K562 treated with DMSO at 1 percent for 48 hours (cell line): ENCODE results near the gene SRCIN1. TPM values are rescaled to one million over a fixed set of nuclear protein-coding genes. Genes with fewer than 3 reads are reported as not detected.

Experiments
- total RNA-seq: library from RNA; unstranded; fragments of 300-600 nt; gene quantifications from 2 replicates; pipeline ENCODE4 v1.2.3, GENCODE V29; 2022; ENCODE audit warnings: low replicate concordance; ENCODE audit errors: extremely low read depth

The SRCIN1 gene
- not detected in 2 replicates for total RNA-seq

GRCh38 chr17:38605841-38606645, at the start of gene SRCIN1:
TSS of gene SRCIN1 (minus strand) at chr17:38605952. CDS start at chr17:38605705, 247 bp downstream.

Other genes starting within 250 kb of the SRCIN1 start
- not detected in 2 replicates for gene ARHGAP23, start 177.5 kb downstream of the SRCIN1 start, total RNA-seq
- not detected in 2 replicates for gene EPOP, start 69.0 kb upstream of the SRCIN1 start, total RNA-seq
- gene MLLT6, start 99.3 kb upstream of the SRCIN1 start, total RNA-seq, result 113 TPM in 1 of 2 replicates, not detected in the other
- gene CISD3, start 124.4 kb upstream of the SRCIN1 start, total RNA-seq, result not detected in 2 replicates
- gene PCGF2, start 142.4 kb upstream of the SRCIN1 start, total RNA-seq, result not detected in 2 replicates
- 1,392 TPM in 1 of 2 replicates, not detected in the other for gene PSMB3, start 146.8 kb upstream of the SRCIN1 start, total RNA-seq
- gene PIP4K2B, start 193.6 kb upstream of the SRCIN1 start, total RNA-seq, result not detected in 2 replicates
- not detected in 2 replicates for gene CWC25, start 219.4 kb upstream of the SRCIN1 start, total RNA-seq
- 2,930 TPM in 1 of 2 replicates, not detected in the other for gene RPL23, start 247.8 kb upstream of the SRCIN1 start, total RNA-seq